Gastroesophageal sphincter (tissue), 3 donors: ENCODE data around the gene ANTXR2.

Source experiments
- EP300 ChIP-seq: sonication (generic); formaldehyde crosslinking; IDR thresholded peaks from one replicate; pipeline ENCODE4 v1.6.1; 2017; ENCODE audit warnings: antibody characterized with exemption, mild to moderate bottlenecking
- POLR2A ChIP-seq, 2 donors: fragments of 450-650 bp; IDR thresholded peaks; one replicate each; pipeline ENCODE4 v1.6.1; 2017; ENCODE audit warnings: antibody characterized with exemption in 2 of 2, mild to moderate bottlenecking in 2 of 2, moderate library complexity in 1 of 2
- POLR2AphosphoS5 ChIP-seq: sonication (generic); formaldehyde crosslinking; IDR thresholded peaks from one replicate; pipeline ENCODE4 v1.6.1; 2017; ENCODE audit warnings: antibody characterized with exemption
- TF ChIP-seq, protein P1 (sequence below), 4 experiments: fragments of 200-600 bp in 2 of 4; fragments of 450-650 bp in 2 of 4; sonication (generic) in 1 of 4; IDR thresholded peaks; one replicate each; pipeline ENCODE4 v1.5.1; 2017 to 2019; ENCODE audit warnings: antibody characterized with exemption in 4 of 4, mild to moderate bottlenecking in 2 of 4, moderate library complexity in 2 of 4

DNA sequence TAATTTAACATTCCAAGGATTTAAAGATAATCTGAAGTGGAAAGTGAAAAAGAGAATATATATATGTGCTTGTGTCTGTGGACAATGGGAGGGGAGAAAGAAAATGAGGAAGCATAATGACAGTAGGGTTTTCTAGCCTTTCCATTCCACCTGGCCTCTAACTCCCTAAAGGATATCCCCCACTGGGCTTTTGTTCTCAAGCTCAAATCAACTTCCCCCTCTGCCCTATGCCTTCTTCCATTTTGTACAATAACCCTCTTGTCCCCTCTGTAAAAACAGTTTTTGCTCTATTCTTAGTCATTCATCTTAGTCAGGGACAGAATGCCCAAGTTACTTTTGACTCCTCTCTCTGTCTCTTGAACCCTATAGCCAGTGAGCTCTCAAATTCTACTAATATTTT is 23.6 kb downstream of the ANTXR2 start:
- TF ChIP-seq, protein P1, sequence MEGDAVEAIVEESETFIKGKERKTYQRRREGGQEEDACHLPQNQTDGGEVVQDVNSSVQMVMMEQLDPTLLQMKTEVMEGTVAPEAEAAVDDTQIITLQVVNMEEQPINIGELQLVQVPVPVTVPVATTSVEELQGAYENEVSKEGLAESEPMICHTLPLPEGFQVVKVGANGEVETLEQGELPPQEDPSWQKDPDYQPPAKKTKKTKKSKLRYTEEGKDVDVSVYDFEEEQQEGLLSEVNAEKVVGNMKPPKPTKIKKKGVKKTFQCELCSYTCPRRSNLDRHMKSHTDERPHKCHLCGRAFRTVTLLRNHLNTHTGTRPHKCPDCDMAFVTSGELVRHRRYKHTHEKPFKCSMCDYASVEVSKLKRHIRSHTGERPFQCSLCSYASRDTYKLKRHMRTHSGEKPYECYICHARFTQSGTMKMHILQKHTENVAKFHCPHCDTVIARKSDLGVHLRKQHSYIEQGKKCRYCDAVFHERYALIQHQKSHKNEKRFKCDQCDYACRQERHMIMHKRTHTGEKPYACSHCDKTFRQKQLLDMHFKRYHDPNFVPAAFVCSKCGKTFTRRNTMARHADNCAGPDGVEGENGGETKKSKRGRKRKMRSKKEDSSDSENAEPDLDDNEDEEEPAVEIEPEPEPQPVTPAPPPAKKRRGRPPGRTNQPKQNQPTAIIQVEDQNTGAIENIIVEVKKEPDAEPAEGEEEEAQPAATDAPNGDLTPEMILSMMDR (IDR thresholded peaks at IDR 0.05) = no peak
- no peak for TF ChIP-seq POLR2A (IDR thresholded peaks at IDR 0.05)
- TF ChIP-seq EP300 = no peak
- no peak for TF ChIP-seq POLR2AphosphoS5
